SK-N-SH (cell line): ENCODE data around the gene PANK4. TPM values are rescaled to one million over a fixed set of nuclear protein-coding genes. Genes with fewer than 3 reads are reported as not detected.

ENCODE experiments used
- CTCF ChIA-PET: fragments of 300-600, 350-600 bp; formaldehyde crosslinking; extraction: SDS; loops from one replicate; lab custom pipeline; 2021; lab: Yijun Ruan, JAX
- POLR2A ChIA-PET: fragments of 350-600 bp; sonication (Branson Sonifier 250); formaldehyde crosslinking; extraction: SDS; loops from one replicate; lab custom pipeline; 2020; ENCODE audit warnings: antibody characterized with exemption, inconsistent platforms; lab: Yijun Ruan, JAX
- DNase-seq: peaks from one replicate; pipeline ENCODE4 v3.0.0; 2012
- H2AFZ ChIP-seq: fragments of 200-600 bp; sonication (generic); 2 replicates; pipeline ENCODE4 v1.8.1; 2016; ENCODE audit warnings: antibody characterized with exemption, mild to moderate bottlenecking, low read depth
- H3F3A ChIP-seq: fragments of 200-600 bp; sonication (generic); replicated peaks from 2 replicates; pipeline ENCODE3; 2016; ENCODE audit warnings: antibody characterized with exemption, mild to moderate bottlenecking; ENCODE audit not compliant: insufficient read depth
- H3K27ac ChIP-seq, 2 experiments: fragments of 200-500 bp in 1 of 2; fragments of 200-600 bp in 1 of 2; sonication (Bioruptor generic) in 1 of 2; sonication (generic), shearing (Covaris generic) in 1 of 2; 2 replicates each; pipeline versions ENCODE4 v1.5.1 to v1.6.1; 2014 to 2016; ENCODE audit warnings: low read depth in 2 of 2, inconsistent platforms in 1 of 2, low read length in 1 of 2, mild to moderate bottlenecking in 1 of 2, mixed read lengths in 1 of 2
- H3K27me3 ChIP-seq: fragments of 200-600 bp; sonication (generic), shearing (Covaris generic); 2 replicates; pipeline ENCODE4 v1.6.1; 2016; ENCODE audit warnings: mixed run types; ENCODE audit not compliant: insufficient read depth
- H3K36me3 ChIP-seq, 2 experiments: fragments of 200-500 bp in 1 of 2; fragments of 200-600 bp in 1 of 2; sonication (Bioruptor generic) in 1 of 2; sonication (generic) in 1 of 2; replicated peaks in 1 of 2; 2 replicates each; pipeline versions ENCODE3 to v1.5.1; 2014 to 2016; ENCODE audit warnings: low read length in 1 of 2, mild to moderate bottlenecking in 1 of 2; ENCODE audit not compliant: insufficient read depth in 2 of 2, control insufficient read depth in 1 of 2
- H3K4me1 ChIP-seq, 2 experiments: fragments of 200-500 bp in 1 of 2; fragments of 200-600 bp in 1 of 2; sonication (Bioruptor generic) in 1 of 2; sonication (generic), shearing (Covaris generic) in 1 of 2; 2 replicates each; pipeline versions ENCODE4 v1.5.1 to v1.6.1; 2014 to 2016; ENCODE audit warnings: low read depth in 1 of 2, low read length in 1 of 2, mixed run types in 1 of 2; ENCODE audit not compliant: insufficient read depth in 2 of 2, control insufficient read depth in 1 of 2
- H3K4me2 ChIP-seq: fragments of 200-600 bp; sonication (generic), shearing (Covaris generic); 2 replicates; pipeline ENCODE4 v1.6.1; 2017; ENCODE audit warnings: mixed run types
- H3K4me3 ChIP-seq, 2 experiments: fragments of 200-500 bp in 1 of 2; fragments of 200-600 bp in 1 of 2; sonication (Bioruptor generic) in 1 of 2; sonication (generic), shearing (Covaris generic) in 1 of 2; 2 replicates each; pipeline versions ENCODE4 v1.5.1 to v1.8.1; 2014 to 2016; ENCODE audit warnings: low read depth in 2 of 2, inconsistent platforms in 1 of 2, low read length in 1 of 2, mild to moderate bottlenecking in 1 of 2, mixed read lengths in 1 of 2, moderate library complexity in 1 of 2
- H3K79me2 ChIP-seq: fragments of 200-600 bp; sonication (generic); 2 replicates; pipeline ENCODE4 v1.8.1; 2017; ENCODE audit warnings: mild to moderate bottlenecking; ENCODE audit not compliant: insufficient read depth
- H3K9ac ChIP-seq: fragments of 200-600 bp; sonication (generic); 2 replicates; pipeline ENCODE4 v1.6.1; 2017; ENCODE audit warnings: mixed run types
- H3K9me2 ChIP-seq: fragments of 200-600 bp; sonication (generic); 2 replicates; pipeline ENCODE4 v1.6.1; 2017; ENCODE audit warnings: mixed run types
- H3K9me3 ChIP-seq: fragments of 200-600 bp; sonication (generic); 2 replicates; pipeline ENCODE4 v1.6.1; 2017; ENCODE audit warnings: mixed run types, mild to moderate bottlenecking, moderate library complexity
- H4K20me1 ChIP-seq: fragments of 200-600 bp; sonication (generic); 2 replicates; pipeline ENCODE4 v1.6.1; 2017; ENCODE audit warnings: mild to moderate bottlenecking, mixed run types; ENCODE audit not compliant: insufficient read depth
- CTCF ChIP-seq: fragments of 200-600 bp; sonication (generic); IDR thresholded peaks from 2 replicates; pipeline ENCODE4 v1.6.1; 2017; ENCODE audit warnings: antibody characterized with exemption, mild to moderate bottlenecking, moderate library complexity
- ELF1 ChIP-seq: IDR thresholded peaks from 2 replicates; pipeline ENCODE4 v1.4.0; 2012
- EP300 ChIP-seq, 2 experiments: IDR thresholded peaks; 2 replicates each; pipeline versions ENCODE4 v1.4.0 to v1.6.1; 2012; ENCODE audit warnings: borderline replicate concordance in 1 of 2, low read depth in 1 of 2, low read length in 1 of 2
- EZH2phosphoT487 ChIP-seq: fragments of 200-600 bp; sonication (generic); IDR thresholded peaks from 2 replicates; pipeline ENCODE4 v1.6.1; 2017; ENCODE audit warnings: low read depth, mixed run types, mild to moderate bottlenecking, antibody characterized with exemption, moderate library complexity, borderline replicate concordance
- FOSL2 ChIP-seq: IDR thresholded peaks from 2 replicates; pipeline ENCODE4 v1.4.0; 2012; ENCODE audit warnings: low read depth, mild to moderate bottlenecking, moderate library complexity, borderline replicate concordance
- FOXJ3 ChIP-seq: sonication (generic); formaldehyde crosslinking; IDR thresholded peaks from 2 replicates; pipeline ENCODE4 v1.5.1; 2020; ENCODE audit warnings: mild to moderate bottlenecking, missing genetic modification reagents
- FOXM1 ChIP-seq: IDR thresholded peaks from 2 replicates; pipeline ENCODE4 v1.4.0; 2012; ENCODE audit warnings: low read depth, mild to moderate bottlenecking
- GATA2 ChIP-seq: sonication (generic); formaldehyde crosslinking; IDR thresholded peaks from 2 replicates; pipeline ENCODE4 v1.5.0; 2020; ENCODE audit warnings: mild to moderate bottlenecking, missing genetic modification reagents
- JUND ChIP-seq: IDR thresholded peaks from 2 replicates; pipeline ENCODE4 v1.4.0; 2012
- MEF2A ChIP-seq: IDR thresholded peaks from 2 replicates; pipeline ENCODE4 v1.4.0; 2012; ENCODE audit warnings: low read depth, borderline replicate concordance
- RCOR1 ChIP-seq: fragments of 150-350 bp; IDR thresholded peaks from 2 replicates; pipeline ENCODE4 v1.6.1; 2017; ENCODE audit warnings: antibody characterized with exemption, low read length
- RFX5 ChIP-seq: IDR thresholded peaks from 2 replicates; pipeline ENCODE4 v1.6.1; 2012; ENCODE audit warnings: mild to moderate bottlenecking, improper control_type of control experiment, low read length
- SIN3A ChIP-seq: IDR thresholded peaks from 2 replicates; pipeline ENCODE4 v1.6.1; 2012; ENCODE audit warnings: low read depth, mild to moderate bottlenecking, low read length, moderate library complexity, borderline replicate concordance
- TAF1 ChIP-seq: IDR thresholded peaks from 2 replicates; pipeline ENCODE4 v1.6.1; 2012; ENCODE audit warnings: low read depth, mild to moderate bottlenecking, low read length, moderate library complexity, borderline replicate concordance
- WGBS: methylation state at CpG from one replicate; pipeline ENCODE4 v1.1.6; 2017; ENCODE audit warnings: low lambda C conversion rate; 5-methylcytosine and 5-hydroxymethylcytosine counted together
- polyA plus RNA-seq, 3 experiments: library from polyadenylated mRNA; depleted of rRNA; stranded (reverse); fragments of >200 nt; gene quantifications; 2 replicates each; pipeline ENCODE4 v1.2.3, GENCODE V29; 2012
- TF ChIP-seq, protein P1 (sequence below): IDR thresholded peaks from 2 replicates; pipeline ENCODE4 v1.6.1; 2012; ENCODE audit warnings: mild to moderate bottlenecking, low read depth, low read length, moderate library complexity

Gene PANK4
- polyA plus RNA-seq, 1 of the 3 experiments (the other 2 are of a cell fraction), result 16.6 TPM

- TF ChIP-seq CTCF (no peak), FOXM1 (no peak), ELF1 (no peak), FOXJ3 (CRISPR knock-in tag) (no peak)
- TF ChIP-seq, all 33 proteins: peak for 0
Measured at GRCh38 chr1:2556277-2556677, 29.9 kb upstream of the PANK4 start, which contains the start of gene TNFRSF14 (continued).

- no peak overlapping the region for H3K27ac ChIP-seq
Measured at GRCh38 chr1:2555634-2556276, 29.4 kb upstream of the PANK4 start.

More at GRCh38 chr1:2555634-2556276, 29.4 kb upstream of the PANK4 start:
- Histone ChIP-seq H3K4me3 (no peak overlapping the region), H3K4me2 (no peak overlapping the region; the same call in 1 of the 2 replicates), H3K9me2 (no peaks in the 10 kb centered on the region)
- DNase-seq, result no peak
- POLR2A ChIA-PET, result no interaction called here
- CTCF ChIA-PET, result interaction anchor here (1.6 to 3.3 kb wide), 5 partner anchors 8 to 231 kb away, joined by 6 to 16 read pairs (median 12); no protein-coding TSS in a partner anchor
- TF ChIP-seq RCOR1 (no peak), TAF1 (no peak), RFX5 (no peak), EZH2phosphoT487 (no peak), MEF2A (no peak), SIN3A (no peak), FOSL2 (no peak), GATA2 (no peak), FOXJ3 (CRISPR knock-in tag) (no peak), EP300 (IDR thresholded peaks at IDR 0.05; ENCODE audit: borderline replicate concordance in 1 of 2, low read depth in 1 of 2, low read length in 1 of 2) (no peak), JUND (no peak), ELF1 (no peak)
- TF ChIP-seq, protein P1, sequence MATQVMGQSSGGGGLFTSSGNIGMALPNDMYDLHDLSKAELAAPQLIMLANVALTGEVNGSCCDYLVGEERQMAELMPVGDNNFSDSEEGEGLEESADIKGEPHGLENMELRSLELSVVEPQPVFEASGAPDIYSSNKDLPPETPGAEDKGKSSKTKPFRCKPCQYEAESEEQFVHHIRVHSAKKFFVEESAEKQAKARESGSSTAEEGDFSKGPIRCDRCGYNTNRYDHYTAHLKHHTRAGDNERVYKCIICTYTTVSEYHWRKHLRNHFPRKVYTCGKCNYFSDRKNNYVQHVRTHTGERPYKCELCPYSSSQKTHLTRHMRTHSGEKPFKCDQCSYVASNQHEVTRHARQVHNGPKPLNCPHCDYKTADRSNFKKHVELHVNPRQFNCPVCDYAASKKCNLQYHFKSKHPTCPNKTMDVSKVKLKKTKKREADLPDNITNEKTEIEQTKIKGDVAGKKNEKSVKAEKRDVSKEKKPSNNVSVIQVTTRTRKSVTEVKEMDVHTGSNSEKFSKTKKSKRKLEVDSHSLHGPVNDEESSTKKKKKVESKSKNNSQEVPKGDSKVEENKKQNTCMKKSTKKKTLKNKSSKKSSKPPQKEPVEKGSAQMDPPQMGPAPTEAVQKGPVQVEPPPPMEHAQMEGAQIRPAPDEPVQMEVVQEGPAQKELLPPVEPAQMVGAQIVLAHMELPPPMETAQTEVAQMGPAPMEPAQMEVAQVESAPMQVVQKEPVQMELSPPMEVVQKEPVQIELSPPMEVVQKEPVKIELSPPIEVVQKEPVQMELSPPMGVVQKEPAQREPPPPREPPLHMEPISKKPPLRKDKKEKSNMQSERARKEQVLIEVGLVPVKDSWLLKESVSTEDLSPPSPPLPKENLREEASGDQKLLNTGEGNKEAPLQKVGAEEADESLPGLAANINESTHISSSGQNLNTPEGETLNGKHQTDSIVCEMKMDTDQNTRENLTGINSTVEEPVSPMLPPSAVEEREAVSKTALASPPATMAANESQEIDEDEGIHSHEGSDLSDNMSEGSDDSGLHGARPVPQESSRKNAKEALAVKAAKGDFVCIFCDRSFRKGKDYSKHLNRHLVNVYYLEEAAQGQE, result no peak
- TF ChIP-seq, all 33 proteins: peak for 0
- Histone ChIP-seq H2AFZ (no peak overlapping the region; the same call in 1 of the 2 replicates), H3K79me2 (no peaks in the 10 kb centered on the region), H3K9me3 (no peaks in the 10 kb centered on the region), H3K27me3 (no peaks in the 10 kb centered on the region), H3F3A (no peaks in the 10 kb centered on the region), H3K4me1 (peaks cover 0 to 4% of the 10 kb centered on the region in 2 experiments; a peak in 1 of 4 replicates), H3K9ac (no peak overlapping the region), H4K20me1 (no peaks in the 10 kb centered on the region), H3K36me3 (no peaks in the 10 kb centered on the region)
- 56% methylated on average over 9 of the region's 26 CpGs for WGBS
